Esophagus muscularis mucosa (tissue), 4 donors: Measurements from ENCODE around the gene CCDC141.

Source experiments
- EP300 ChIP-seq: sonication (generic); formaldehyde crosslinking; IDR thresholded peaks from one replicate; pipeline ENCODE4 v1.6.1; 2017; ENCODE audit warnings: antibody characterized with exemption
- POLR2A ChIP-seq: fragments of 450-650 bp; IDR thresholded peaks from one replicate; pipeline ENCODE4 v1.6.1; 2017; ENCODE audit warnings: antibody characterized with exemption, moderate library complexity, mild to moderate bottlenecking, low read depth
- TF ChIP-seq, protein P1 (sequence below), 3 experiments: fragments of 200-600 bp in 2 of 3; fragments of 450-650 bp in 1 of 3; sonication (generic) in 2 of 3; IDR thresholded peaks; one replicate each; pipeline ENCODE4 v1.5.1; 2017 to 2019; ENCODE audit warnings: antibody characterized with exemption in 3 of 3, mild to moderate bottlenecking in 2 of 3, moderate library complexity in 1 of 3

DNA sequence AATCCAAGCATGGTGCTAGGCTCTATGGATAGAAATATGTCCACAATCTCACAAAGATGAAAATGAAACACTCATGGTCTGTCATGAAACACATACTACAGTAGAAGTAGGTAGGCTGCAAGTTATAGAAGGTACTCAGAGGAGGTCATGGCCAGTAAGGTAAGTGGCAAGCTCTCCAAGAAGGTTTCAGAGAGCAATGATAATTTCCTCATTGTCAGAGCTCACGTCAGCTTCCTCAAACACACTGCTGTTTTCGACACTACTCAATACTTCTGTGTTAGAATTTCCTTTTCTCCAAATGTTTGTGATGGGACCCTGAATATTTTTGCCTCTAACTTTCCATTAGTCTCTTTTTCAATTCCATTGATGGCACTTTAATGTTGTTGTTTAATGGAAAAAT is 25.5 kb downstream of the CCDC141 start:
- no peak for TF ChIP-seq EP300
- TF ChIP-seq, protein P1, sequence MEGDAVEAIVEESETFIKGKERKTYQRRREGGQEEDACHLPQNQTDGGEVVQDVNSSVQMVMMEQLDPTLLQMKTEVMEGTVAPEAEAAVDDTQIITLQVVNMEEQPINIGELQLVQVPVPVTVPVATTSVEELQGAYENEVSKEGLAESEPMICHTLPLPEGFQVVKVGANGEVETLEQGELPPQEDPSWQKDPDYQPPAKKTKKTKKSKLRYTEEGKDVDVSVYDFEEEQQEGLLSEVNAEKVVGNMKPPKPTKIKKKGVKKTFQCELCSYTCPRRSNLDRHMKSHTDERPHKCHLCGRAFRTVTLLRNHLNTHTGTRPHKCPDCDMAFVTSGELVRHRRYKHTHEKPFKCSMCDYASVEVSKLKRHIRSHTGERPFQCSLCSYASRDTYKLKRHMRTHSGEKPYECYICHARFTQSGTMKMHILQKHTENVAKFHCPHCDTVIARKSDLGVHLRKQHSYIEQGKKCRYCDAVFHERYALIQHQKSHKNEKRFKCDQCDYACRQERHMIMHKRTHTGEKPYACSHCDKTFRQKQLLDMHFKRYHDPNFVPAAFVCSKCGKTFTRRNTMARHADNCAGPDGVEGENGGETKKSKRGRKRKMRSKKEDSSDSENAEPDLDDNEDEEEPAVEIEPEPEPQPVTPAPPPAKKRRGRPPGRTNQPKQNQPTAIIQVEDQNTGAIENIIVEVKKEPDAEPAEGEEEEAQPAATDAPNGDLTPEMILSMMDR (IDR thresholded peaks at IDR 0.05): no peak
- TF ChIP-seq POLR2A: no peak
